HK-2 (cell line): ENCODE measurements around the gene TMEM229B.

Experiments
- DNase-seq: peaks from one replicate; pipeline ENCODE4 v3.0.0-alpha.2; 2018; ENCODE audit not compliant: unreplicated experiment

TMEM229B gene

DNA sequence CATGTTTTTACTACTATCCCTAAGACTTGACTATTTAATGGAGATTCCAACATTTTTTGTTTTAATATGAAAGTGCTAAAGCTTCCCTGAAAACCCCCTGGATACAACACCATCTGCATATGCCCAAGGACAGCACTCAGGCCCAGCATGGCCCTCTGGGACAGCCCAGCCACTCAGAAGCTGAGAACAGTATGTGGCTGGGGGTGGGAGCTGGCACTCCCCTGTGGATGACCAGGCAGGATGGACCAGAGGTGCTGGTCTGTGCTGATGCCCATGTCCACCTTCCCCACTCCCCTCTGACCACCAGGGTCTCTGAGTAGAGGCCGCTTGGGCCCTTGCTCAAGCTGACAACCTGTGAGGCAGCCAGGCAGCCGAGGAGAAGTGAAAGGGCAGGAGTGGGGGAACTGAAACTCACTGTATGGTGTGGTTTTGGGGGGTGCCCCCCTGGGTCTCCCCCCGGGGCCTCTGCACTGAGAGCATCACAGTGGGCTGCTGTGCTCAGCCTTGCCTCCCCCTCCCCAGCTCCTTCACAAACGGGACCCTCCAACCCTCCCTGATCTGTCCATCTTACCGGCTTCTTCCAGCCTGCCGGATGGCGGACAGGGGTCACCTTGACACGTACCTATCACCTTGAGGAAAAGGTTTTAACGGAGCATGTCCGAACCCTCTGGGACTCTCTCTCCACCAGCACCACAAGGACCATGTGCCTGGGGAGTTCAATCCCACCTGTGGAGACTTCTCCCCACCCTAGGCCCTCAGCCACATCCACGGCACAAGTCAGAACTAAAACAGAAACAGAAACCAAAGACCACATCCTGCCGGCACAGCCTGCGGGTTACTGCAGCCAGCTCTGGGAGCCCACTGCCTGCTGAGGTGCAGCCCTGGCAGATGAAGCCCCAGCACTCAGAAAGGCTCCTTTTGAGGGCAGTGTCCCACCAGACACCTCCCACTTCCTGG is at the start of gene TMEM229B:
TMEM229B (minus strand) TSS at position 785 of the 957 bp plus-strand sequence. CDS start 14,798 bp downstream, outside the sequence.
- DNase-seq, result no peak

DNA sequence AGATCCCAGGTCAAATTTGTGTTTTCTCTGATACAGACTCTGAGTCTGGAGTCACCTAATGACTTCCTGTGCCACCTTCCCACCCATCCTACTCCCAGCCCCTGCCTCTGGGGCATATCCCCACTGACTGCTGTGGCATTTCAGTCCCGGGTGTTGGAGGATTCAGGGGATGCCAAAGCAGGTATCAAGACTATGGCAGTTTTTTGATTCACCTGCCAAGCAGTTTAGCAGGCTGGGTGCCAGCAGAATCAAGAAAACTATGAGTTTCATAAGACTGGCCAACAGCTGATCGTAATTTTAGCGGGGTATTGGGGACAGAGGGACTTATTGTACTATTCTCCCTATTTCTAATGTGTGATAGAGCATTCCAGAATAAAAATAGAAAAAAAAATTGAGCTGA is 49.2 kb upstream of the TMEM229B start:
- DNase-seq, result no peak

GRCh38 chr14:67536087-67536486 is 47.6 kb upstream of the TMEM229B start:
- DNase-seq, result no peak

DNA sequence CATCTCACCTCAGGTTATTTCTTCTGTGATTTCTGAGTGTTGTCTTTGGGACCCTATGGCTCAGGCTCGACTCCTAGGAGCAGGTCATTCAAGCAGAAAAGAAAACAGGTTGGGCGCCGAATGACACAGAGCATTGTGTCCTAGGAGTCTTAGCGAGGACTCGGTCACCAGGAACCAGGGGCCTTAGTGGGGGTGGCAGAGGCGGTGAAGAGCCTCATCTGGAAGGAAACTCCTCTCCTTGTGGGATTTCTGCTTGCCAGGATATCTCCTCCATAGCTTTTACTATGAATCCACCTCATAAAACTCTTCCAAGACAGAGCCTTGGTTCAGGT is 45.2 kb upstream of the TMEM229B start:
- DNase-seq, result no peak

DNA sequence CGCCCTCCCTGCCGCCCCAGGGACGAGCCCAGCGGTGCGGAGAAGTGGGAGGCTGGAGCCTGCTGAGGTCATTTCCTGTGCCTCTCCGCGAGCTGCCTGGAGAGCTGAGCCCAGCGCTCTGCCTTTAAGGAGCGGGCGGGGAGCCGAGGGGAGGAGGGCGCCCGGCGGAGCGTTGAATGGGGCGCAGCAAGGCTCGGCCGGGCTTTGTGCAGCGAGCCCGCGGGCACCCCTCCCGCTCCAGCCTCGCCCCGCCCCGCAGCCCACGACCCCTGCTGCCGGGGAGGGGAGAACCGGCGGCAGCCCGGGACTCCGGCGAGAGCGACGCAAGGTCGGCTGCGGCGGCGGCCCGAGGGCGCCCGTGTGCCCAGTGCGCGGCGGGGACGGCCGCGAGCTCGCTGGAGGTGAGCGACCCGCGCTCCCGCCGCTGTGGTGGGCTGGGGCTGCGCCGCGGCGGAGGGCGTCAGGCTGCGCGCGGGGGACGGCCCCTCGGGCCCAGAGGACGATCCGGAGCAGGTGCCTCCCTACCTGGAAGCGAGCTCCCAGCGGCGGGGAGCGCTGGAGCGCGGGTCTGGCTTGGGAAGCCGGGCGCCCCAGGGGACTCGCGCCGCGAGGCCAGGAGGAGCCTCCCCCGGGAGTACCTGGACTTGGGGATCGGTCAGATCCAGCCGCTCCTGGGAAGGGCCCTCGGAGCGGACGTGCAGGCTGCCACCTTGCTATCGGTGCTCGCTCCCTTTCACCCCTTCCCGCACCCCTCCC is 44.7 kb upstream of the TMEM229B start, which contains the start of gene PLEKHH1:
PLEKHH1 (plus strand) TSS at position 293 of the 756 bp plus-strand sequence. CDS start 8,578 bp downstream, outside the sequence.
- peak; percentile 81 for DNase-seq

DNA sequence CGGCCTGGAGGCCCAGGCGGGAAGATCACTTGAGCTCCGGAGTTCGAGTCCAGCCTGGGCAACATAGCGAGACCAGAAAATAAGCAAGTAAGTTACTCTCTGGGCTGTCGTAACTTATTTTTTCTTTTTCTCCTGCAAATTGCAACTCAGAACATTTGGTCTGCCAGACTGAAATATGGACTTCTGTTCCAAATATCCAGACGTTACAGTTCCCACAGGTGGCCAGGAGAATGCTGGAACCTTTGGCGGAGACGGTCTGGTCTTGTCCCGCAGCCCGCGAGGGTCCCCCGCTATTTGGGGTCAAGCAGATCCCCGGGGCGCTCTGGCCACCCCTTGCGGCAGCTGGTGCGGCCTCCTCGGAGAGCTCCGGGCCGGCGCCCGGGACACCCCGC is 44.1 kb upstream of the TMEM229B start:
- DNase-seq, result no peak

DNA sequence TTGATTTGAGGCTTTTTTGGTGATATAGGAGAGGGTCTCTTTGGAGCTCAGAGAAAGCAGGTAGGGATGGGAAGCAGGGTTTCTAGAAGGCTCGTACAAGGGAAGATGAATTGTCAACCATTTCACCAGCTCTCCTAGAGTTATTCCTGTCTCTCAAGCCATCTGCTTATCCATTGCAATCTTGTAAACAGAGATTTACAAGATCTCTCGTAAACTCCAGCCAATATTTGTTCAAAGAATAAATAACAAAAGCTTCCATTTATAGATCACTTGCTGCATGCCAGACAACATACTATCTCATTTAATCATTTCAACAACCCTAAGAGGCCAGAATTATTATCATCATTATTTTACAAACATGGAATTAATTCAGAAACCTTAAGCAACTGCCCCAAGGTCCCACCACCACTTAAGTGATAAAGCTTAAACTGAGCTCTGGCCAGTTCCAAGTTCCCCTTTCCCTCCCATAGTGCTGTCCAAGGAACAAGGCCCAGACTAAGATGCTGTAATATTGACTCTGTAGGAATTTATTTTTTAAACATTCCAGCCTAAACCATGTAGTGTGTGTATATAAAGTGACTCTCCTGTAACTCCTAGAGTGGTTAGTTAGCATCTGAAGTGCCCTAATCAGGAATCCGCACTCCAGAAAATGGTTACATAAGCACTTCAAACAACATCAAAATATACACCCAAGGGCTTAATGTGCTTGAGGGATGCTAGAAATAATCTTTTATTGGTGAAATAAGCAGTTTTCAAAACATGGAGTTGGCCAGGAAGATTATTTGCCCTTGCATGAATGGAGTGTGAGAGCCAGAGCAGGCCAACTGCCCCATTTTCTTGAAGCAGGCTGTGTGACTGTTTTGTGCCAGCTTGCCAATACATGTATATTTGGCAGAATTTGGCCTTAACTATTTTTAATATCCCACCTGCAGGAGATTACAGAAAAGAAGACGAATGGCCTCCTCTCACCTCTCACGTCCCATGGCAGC is 41.7 kb upstream of the TMEM229B start:
- DNase-seq, result no peak

DNA sequence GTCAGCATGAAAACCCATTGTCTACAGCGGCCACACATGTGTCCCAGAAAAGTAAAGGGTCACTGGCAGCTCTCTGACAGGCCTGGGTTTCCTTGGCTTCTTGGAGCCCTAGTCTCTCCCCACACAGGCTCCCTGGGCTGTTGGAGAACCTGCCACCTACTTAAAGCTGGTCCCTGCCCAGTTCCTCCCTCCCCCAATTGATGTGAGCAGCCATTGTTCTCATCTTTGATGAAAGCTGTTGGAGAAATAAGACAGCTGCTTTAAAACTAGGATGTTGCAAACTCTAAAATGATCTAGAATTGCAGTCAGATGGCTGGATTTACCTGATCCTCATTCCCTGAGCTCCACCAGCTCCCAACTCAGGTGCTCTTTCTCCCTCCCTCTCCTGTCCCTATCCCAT is 39.8 kb upstream of the TMEM229B start:
- DNase-seq, result no peak

GRCh38 chr14:67527756-67528155 is 39.2 kb upstream of the TMEM229B start:
- no peak for DNase-seq

GRCh38 chr14:67526676-67527459 is 38.3 kb upstream of the TMEM229B start:
- DNase-seq, result peak; percentile 43

DNA sequence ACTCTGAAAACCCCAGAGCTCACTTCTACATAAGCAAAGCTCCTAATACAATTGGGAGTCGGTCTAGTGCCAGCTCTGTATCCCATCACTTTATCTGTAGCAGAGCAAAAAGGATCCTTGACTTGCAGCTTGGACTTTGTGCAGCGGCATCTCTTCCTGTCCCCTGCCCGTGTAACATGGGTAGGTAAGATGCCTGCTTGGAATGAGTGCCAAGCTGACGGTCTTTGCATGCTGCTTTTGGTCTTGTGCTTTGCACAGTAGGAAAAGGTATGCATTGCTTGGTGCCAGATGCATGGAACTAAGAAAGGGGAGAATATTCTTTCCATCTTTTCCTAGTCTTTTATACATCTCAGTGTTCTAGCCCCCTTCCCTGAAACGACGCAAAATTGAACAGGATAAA is 37.7 kb upstream of the TMEM229B start:
- DNase-seq, result no peak

DNA sequence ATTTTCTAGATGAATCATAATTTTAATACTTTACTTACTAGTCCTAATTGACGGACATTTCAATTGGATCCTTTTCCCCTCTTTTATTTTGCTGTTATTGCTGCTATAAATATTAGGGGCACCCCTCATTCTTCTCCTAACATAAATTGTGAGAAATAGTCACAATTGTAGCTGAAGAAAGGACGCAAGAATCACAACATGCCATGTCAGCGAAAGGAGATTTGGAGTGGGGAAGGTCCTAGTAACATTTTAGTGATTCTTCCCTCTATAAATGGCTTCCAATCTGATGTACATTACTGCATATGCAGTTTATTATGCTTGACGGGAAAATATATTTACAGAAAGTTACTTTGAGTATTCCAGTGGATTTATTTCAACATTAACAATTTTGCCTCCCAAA is 36.9 kb upstream of the TMEM229B start:
- no peak for DNase-seq

GRCh38 chr14:67524634-67524963 is 36.1 kb upstream of the TMEM229B start:
- no peak for DNase-seq

GRCh38 chr14:67523764-67524633 is 35.5 kb upstream of the TMEM229B start:
- no peak for DNase-seq

- no peak for DNase-seq
Observed at GRCh38 chr14:67522270-67522669, 33.7 kb upstream of the TMEM229B start.

- DNase-seq, result no peak
Observed at GRCh38 chr14:67520482-67520881, 32.0 kb upstream of the TMEM229B start.

GRCh38 chr14:67519406-67519805 is 30.9 kb upstream of the TMEM229B start:
- DNase-seq, result no peak

DNA sequence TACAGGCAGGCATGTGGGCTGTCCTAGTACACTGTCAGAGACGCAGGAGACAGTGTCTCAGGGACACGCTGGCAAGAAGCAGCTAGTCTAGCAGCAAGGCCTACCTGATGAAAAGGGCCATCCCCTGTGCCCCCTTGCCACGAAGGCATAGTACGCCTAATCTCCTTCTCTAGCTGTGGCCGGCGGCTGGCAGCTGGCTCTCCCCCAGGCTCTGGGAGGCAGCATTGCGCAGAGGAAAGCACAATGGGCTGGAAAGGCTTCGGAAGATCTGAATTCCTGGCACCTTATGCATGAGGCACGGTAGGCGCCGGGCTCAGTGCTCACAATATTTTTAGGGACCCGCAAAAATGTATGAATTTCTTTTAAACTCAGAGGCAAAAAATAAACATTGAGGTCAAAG is 28.6 kb upstream of the TMEM229B start:
- no peak for DNase-seq

DNA sequence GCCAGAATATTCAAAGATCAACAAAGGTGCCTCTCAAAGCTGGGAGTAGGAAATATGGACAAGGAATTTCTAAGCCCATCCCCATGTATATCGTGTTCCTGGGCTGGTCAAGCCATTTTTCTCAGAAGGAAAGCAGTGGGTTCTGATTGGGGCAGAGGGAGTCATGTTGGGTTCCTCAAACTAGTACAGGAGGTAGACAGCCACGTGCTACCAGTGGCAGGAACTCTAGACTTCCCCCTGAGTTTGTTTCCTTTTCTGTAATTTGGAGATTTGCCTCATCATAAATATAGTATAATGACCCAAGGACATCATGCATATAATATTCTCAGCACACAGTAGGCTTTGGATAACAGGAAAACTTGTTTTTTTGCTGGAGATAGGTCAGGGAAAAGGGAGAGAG is 28.2 kb upstream of the TMEM229B start:
- DNase-seq, result no peak
